Activated T-helper 1 cell treated with anti-CD3 and anti-CD28 coated beads, Interleukin-12 subunit alpha, Interleukin-12 subunit beta, Interleukin-2, Interleukin-4 antibody, amounts not matched to agents 30 ng/mL and 10 ng/mL and 1 ng/mL, durations not matched to agents 14 hours and 24 hours and 36 hours (primary cell): ENCODE measurements around the gene USP24. TPM values are rescaled to one million over a fixed set of nuclear protein-coding genes. Genes with fewer than 3 reads are reported as not detected.

Experiments used
- DNase-seq: peaks from one replicate; pipeline ENCODE4 v3.0.0; 2021; ENCODE audit warnings: low spot score
- H3K27ac Mint-ChIP-seq: one replicate; pipeline ENCODE4 v1.8.0; 2021; ENCODE audit warnings: mild to moderate bottlenecking, mixed read lengths
- H3K27me3 Mint-ChIP-seq: one replicate; pipeline ENCODE4 v1.8.0; 2022; ENCODE audit warnings: mild to moderate bottlenecking, moderate library complexity, mixed read lengths; ENCODE audit not compliant: insufficient read depth
- H3K36me3 Mint-ChIP-seq: one replicate; pipeline ENCODE4 v1.8.0; 2021; ENCODE audit warnings: low read depth, mixed read lengths
- H3K4me1 Mint-ChIP-seq: one replicate; pipeline ENCODE4 v1.8.0; 2021; ENCODE audit warnings: low read depth, mixed read lengths
- H3K4me3 Mint-ChIP-seq: one replicate; pipeline ENCODE4 v1.8.0; 2021; ENCODE audit warnings: mild to moderate bottlenecking, moderate library complexity, mixed read lengths
- H3K9me3 Mint-ChIP-seq: one replicate; pipeline ENCODE4 v1.8.0; 2021; ENCODE audit warnings: mixed read lengths
- intact Hi-C: fragments of 100-400 bp; cut with micrococcal nuclease; formaldehyde crosslinking; loops from one replicate; pipeline ENCODE4 v1.15.1; 2024
- total RNA-seq: library from RNA; stranded (reverse); gene quantifications from 2 replicates; pipeline ENCODE4 v1.2.3, GENCODE V29; 2022

Gene USP24
- total RNA-seq, 1 donor from 2014 or later, result 58.6 TPM

DNA sequence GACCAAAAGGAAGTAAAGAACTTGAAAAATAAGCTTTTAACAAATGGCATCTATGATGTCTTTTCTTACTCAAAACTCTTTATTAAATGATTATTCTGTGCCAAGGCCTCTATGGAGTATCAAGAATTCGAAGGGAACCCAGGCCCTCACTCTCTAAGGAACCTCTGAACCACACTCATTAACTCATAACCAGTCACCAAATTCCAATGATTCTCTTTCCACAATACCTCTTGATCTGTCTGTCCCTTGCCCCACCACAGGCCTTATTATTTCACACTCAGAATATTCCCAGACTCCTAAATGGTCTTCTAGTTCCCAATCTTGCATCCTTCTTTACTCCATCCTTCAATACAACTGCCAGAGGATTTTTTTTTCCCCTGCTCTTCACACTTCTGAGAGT lies 138.8 kb downstream of the USP24 start:
- intact Hi-C loops, result loop anchor here (5.0 kb wide), 1 partner anchor 136 kb away; no protein-coding TSS in a partner anchor
- no peaks in the 10 kb centered on the region for H3K9me3 Mint-ChIP-seq
- no peaks in the 10 kb centered on the region for H3K27me3 Mint-ChIP-seq
- no peak overlapping the region for H3K4me3 Mint-ChIP-seq
- H3K4me1 Mint-ChIP-seq, result peaks cover 21% of the 10 kb centered on the region
- peaks cover 44% of the 10 kb centered on the region for H3K36me3 Mint-ChIP-seq
- no peak for DNase-seq
- H3K27ac Mint-ChIP-seq, result no peak overlapping the region

GRCh38 chr1:55074455-55074854 lies 140.7 kb downstream of the USP24 start:
- Mint-ChIP-seq H3K27ac (no peak overlapping the region), H3K27me3 (no peaks in the 10 kb centered on the region), H3K9me3 (no peaks in the 10 kb centered on the region), H3K4me3 (no peak overlapping the region), H3K36me3 (peaks cover 46% of the 10 kb centered on the region), H3K4me1 (peaks cover 21% of the 10 kb centered on the region)
- intact Hi-C loops, result loop anchor here (5.0 kb wide), 2 partner anchors 53 to 263 kb away; no protein-coding TSS in a partner anchor
- DNase-seq, result no peak

DNA sequence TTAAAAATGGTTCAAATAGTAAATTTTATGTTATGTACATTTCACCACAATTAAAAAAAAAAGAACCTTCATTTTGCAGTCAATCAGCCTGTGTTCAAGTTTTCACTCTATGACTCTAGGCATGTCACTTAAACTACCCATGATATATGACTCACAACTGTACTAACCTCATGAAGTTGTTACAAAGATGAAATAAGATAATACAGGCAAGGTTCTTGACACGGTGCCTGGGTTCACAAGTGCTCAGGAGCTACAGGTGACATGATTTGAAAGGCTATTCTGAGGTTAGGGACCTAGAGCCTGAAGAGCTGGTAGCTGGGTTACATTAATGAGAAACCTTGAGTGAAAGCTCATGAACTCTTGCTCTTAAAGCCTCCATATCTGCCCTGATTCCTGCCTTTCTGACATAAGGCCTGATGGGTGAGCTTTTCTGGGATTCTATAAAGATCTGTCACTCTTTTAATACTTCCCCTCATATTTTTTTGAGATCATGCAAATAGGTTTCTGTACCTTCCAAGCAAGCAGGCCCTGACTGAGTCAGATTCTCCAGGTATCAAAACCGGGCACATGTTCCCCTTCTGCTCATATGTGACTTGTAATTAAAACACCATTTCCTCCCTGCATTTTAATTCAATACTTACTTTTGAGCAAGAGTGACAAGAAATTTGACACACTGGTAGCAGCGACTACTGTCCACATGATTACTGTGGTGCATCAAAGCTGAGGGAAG lies 141.8 kb downstream of the USP24 start:
- Mint-ChIP-seq H3K9me3 (no peaks in the 10 kb centered on the region), H3K27me3 (no peaks in the 10 kb centered on the region), H3K36me3 (peaks cover 56% of the 10 kb centered on the region), H3K4me1 (peaks cover 21% of the 10 kb centered on the region), H3K4me3 (no peak overlapping the region), H3K27ac (peak overlapping the region; percentile 27)
- DNase-seq, result no peak
- intact Hi-C loops, result loop anchor here (2.0 to 5.0 kb wide), 3 partner anchors 54 to 264 kb away; no protein-coding TSS in a partner anchor

DNA sequence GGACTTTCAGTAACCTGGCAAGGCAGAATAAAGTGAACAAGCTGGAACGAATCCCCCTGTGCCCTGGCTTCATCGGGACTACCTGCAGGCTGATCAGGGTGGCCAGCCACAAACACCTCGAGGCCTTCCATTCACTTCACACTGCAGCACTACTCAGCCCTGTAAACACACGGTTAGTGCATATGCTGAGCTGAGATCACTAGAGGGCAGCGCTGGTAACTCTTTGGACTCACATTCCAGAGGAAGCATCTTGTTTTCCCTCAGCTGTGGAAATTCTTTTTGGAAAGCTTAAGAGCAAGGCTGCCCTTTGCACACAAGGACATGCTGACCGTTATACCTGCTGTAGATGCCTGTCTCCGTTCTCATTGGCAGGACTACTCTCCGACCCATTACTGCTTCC lies 143.7 kb downstream of the USP24 start:
- intact Hi-C loops, result loop anchor here (5.0 kb wide), 2 partner anchors 56 to 266 kb away; no protein-coding TSS in a partner anchor
- peaks cover 54% of the 10 kb centered on the region for H3K36me3 Mint-ChIP-seq
- no peak for DNase-seq

GRCh38 chr1:55070293-55071164 lies 144.6 kb downstream of the USP24 start:
- peaks cover 51% of the 10 kb centered on the region for H3K36me3 Mint-ChIP-seq
- H3K9me3 Mint-ChIP-seq, result no peaks in the 10 kb centered on the region
- no peak for DNase-seq
- H3K4me1 Mint-ChIP-seq, result peaks cover 21% of the 10 kb centered on the region
- intact Hi-C loops, result loop anchor here (5.0 kb wide), 2 partner anchors 57 to 267 kb away; no protein-coding TSS in a partner anchor
- no peak overlapping the region for H3K27ac Mint-ChIP-seq
- H3K4me3 Mint-ChIP-seq, result no peak overlapping the region
- no peaks in the 10 kb centered on the region for H3K27me3 Mint-ChIP-seq

More for the DNA sequence above, 143.7 kb downstream of the USP24 start:
- Mint-ChIP-seq H3K4me1 (peaks cover 21% of the 10 kb centered on the region), H3K27ac (no peak overlapping the region), H3K9me3 (no peaks in the 10 kb centered on the region), H3K4me3 (no peak overlapping the region), H3K27me3 (no peaks in the 10 kb centered on the region)

DNA sequence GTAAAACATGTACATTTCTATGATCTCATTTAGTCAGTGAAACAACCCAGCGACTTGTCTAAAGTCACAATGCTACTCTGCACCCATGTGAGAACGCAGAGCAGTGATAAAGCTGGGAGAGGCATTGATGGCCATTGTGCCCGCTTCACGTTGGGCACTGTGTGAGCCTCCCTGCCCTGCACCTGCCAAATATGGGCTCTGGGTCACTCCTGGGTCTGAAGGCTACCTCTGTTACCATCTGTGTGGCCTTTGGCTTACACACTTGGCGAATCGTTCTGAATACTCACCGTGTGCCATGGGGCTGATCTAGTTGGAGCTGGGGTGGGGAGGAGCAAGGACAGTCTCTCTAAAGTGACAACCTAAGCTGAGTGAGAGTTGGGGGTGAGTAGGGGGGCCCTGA lies 145.9 kb downstream of the USP24 start:
- peaks cover 45% of the 10 kb centered on the region for H3K36me3 Mint-ChIP-seq
- no peak overlapping the region for H3K27ac Mint-ChIP-seq

GRCh38 chr1:55068638-55069037 lies 146.5 kb downstream of the USP24 start:
- Mint-ChIP-seq H3K9me3 (no peaks in the 10 kb centered on the region), H3K4me1 (peaks cover 18% of the 10 kb centered on the region), H3K27ac (no peak overlapping the region), H3K4me3 (no peak overlapping the region), H3K36me3 (peaks cover 43% of the 10 kb centered on the region), H3K27me3 (no peaks in the 10 kb centered on the region)
- intact Hi-C loops, result no loop called here
- DNase-seq, result no peak

More for the DNA sequence above, 145.9 kb downstream of the USP24 start:
- H3K4me3 Mint-ChIP-seq, result no peak overlapping the region
- no peaks in the 10 kb centered on the region for H3K9me3 Mint-ChIP-seq
- no peaks in the 10 kb centered on the region for H3K27me3 Mint-ChIP-seq
- intact Hi-C loops, result no loop called here
- DNase-seq, result no peak
- peaks cover 21% of the 10 kb centered on the region for H3K4me1 Mint-ChIP-seq

DNA sequence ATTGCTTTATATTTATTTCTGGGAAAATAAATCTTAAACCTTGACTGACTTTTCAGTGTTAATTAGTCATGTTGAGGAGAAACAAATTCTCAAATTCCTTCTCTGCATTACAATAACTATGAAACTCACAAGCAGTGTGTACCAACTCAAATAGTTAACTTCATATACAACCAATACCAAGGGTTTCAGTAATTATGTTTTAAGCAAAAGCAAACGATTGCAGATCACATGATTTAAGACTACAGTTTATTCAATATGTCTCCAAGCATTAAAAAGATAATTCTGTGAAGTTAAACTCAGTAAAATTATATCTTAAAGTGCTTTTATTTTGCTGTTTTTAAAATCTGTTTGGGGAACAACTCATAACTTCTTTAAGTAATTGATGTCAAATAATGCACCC lies 147.2 kb downstream of the USP24 start:
- intact Hi-C loops, result no loop called here
- Mint-ChIP-seq H3K9me3 (no peaks in the 10 kb centered on the region), H3K27ac (no peak overlapping the region), H3K4me1 (peaks cover 13% of the 10 kb centered on the region), H3K27me3 (no peaks in the 10 kb centered on the region), H3K4me3 (no peak overlapping the region), H3K36me3 (peaks cover 40% of the 10 kb centered on the region)
- no peak for DNase-seq

DNA sequence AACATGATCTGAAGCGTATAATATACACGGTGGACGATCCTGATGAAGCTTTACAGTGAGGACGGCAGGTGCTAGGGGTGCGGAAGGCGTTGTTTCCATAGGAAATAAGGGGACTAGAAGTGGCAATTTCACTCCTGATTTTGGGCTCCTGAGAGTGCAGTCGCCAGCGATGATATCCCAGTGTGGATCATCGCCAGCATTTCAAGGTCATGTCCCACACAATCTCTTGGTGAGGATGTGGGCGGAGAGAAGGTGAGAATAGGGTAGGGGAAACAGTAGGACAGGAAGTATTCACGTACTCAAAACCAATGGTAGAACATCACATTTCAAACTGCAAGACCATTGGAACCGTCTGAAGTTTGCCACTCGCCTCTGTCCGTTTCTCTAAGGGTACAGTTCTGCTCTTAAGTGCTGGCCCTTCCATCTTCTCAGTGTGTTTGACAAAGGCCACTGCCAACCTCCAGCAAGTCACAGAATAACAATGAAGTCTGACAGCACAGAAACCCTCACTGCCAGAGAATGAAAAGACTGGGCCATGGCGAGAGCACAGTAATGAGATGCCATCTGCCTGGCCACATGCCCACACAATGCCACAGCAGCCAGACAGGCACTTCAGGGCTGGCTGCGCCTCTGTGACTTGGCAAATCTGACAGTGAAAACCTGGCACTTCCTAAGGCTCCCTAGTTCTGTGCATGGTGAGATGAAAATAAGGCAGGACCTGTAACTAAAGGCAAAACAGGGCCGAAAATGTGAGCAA lies 148.0 kb downstream of the USP24 start:
- no peak overlapping the region for H3K27ac Mint-ChIP-seq
- no peak overlapping the region for H3K4me3 Mint-ChIP-seq
- H3K36me3 Mint-ChIP-seq, result peaks cover 33% of the 10 kb centered on the region

GRCh38 chr1:55065648-55066047 lies 149.5 kb downstream of the USP24 start:
- H3K9me3 Mint-ChIP-seq, result no peaks in the 10 kb centered on the region
- H3K4me1 Mint-ChIP-seq, result peaks cover 4% of the 10 kb centered on the region
- no peaks in the 10 kb centered on the region for H3K27me3 Mint-ChIP-seq
- intact Hi-C loops, result no loop called here
- no peak for DNase-seq
- H3K27ac Mint-ChIP-seq, result no peak overlapping the region
- peaks cover 26% of the 10 kb centered on the region for H3K36me3 Mint-ChIP-seq
- H3K4me3 Mint-ChIP-seq, result no peak overlapping the region

More for the DNA sequence above, 148.0 kb downstream of the USP24 start:
- H3K4me1 Mint-ChIP-seq, result peaks cover 6% of the 10 kb centered on the region
- no peaks in the 10 kb centered on the region for H3K27me3 Mint-ChIP-seq
- no peak for DNase-seq
- H3K9me3 Mint-ChIP-seq, result no peaks in the 10 kb centered on the region
- intact Hi-C loops, result no loop called here

DNA sequence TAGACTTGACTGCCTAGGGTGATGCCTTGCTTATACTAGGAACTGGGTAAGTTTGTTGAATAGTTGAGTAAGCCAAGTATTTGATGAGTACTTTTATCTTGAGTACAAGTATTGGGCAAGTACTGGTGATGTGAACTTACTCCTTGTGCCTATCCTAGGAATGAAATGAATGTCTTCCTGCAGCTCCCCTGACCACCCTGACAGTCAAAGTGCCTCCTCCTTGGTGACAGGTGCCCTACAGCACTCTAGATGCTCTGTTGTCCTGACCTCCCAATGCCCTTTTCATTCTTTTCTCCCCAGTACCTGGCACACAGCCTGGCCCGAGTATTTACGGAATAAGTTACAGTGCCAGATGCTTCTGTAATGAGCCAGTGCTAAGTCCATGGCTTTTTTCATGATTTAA lies 150.3 kb downstream of the USP24 start:
- Mint-ChIP-seq H3K4me3 (no peak overlapping the region), H3K27me3 (no peaks in the 10 kb centered on the region), H3K4me1 (peaks cover 11% of the 10 kb centered on the region), H3K36me3 (peaks cover 18% of the 10 kb centered on the region), H3K27ac (no peak overlapping the region), H3K9me3 (no peaks in the 10 kb centered on the region)
- no peak for DNase-seq
- intact Hi-C loops, result no loop called here

- no peak overlapping the region for H3K27ac Mint-ChIP-seq
- intact Hi-C loops, result no loop called here
- no peak for DNase-seq
- H3K36me3 Mint-ChIP-seq, result peaks cover 14% of the 10 kb centered on the region
- no peaks in the 10 kb centered on the region for H3K9me3 Mint-ChIP-seq
- H3K4me1 Mint-ChIP-seq, result peaks cover 11% of the 10 kb centered on the region
- no peak overlapping the region for H3K4me3 Mint-ChIP-seq
- H3K27me3 Mint-ChIP-seq, result no peaks in the 10 kb centered on the region
Measured at GRCh38 chr1:55064071-55064581, 151.0 kb downstream of the USP24 start.
